Fibroblast of the aortic adventitia (primary cell): ENCODE measurements around the gene FAM151A. TPM values are rescaled to one million over a fixed set of nuclear protein-coding genes. Genes with fewer than 3 reads are reported as not detected.

Experiments used
- DNase-seq: peaks from one replicate; pipeline ENCODE4 v3.0.0-alpha.2; 2010; ENCODE audit warnings: low read depth
- H3K4me3 ChIP-seq: 2 replicates; pipeline ENCODE4 v1.5.1; 2011; ENCODE audit warnings: low read depth, mild to moderate bottlenecking, control low read depth, low read length, moderate library complexity
- CTCF ChIP-seq: IDR thresholded peaks from 2 replicates; pipeline ENCODE4 v1.5.1; 2011; ENCODE audit warnings: mild to moderate bottlenecking, low read length, control low read depth, inconsistent platforms; ENCODE audit not compliant: insufficient read depth
- total RNA-seq: library from RNA; depleted of rRNA; stranded (reverse); fragments of >200 nt; gene quantifications from 2 replicates; pipeline ENCODE4 v1.2.3, GENCODE V29; 2012; ENCODE audit warnings: low replicate concordance

FAM151A gene
- total RNA-seq, 1 donor: not detected

- H3K4me3 ChIP-seq: no peak overlapping the region
- no peak for DNase-seq
- no peak for TF ChIP-seq CTCF
These were observed 39.5 kb downstream of the FAM151A start for GRCh38 chr1:54583871-54584270.

DNA sequence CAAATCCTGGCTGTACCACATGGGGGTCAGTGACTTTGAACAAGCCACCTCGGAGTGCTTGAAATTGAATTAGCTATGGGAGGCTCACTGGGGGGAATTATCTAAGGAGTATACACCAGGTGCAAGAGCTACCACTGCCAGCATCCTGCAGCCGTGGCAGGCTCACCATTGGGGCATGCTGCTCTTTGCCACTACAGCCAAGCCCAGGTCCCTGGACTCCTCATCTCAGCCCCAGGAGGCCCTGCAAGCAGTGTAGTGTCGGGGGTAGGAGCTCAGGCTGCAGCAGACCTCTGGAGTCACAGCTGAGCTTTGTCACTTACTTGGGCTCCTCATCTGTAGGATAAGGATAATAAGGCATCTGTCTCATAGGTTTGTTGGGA is 40.0 kb downstream of the FAM151A start:
- DNase-seq: no peak
- no peak overlapping the region for H3K4me3 ChIP-seq
- TF ChIP-seq CTCF: no peak

GRCh38 chr1:54582566-54583306 is 40.6 kb downstream of the FAM151A start:
- no peak overlapping the region for H3K4me3 ChIP-seq
- TF ChIP-seq CTCF: no peak
- DNase-seq: no peak

DNA sequence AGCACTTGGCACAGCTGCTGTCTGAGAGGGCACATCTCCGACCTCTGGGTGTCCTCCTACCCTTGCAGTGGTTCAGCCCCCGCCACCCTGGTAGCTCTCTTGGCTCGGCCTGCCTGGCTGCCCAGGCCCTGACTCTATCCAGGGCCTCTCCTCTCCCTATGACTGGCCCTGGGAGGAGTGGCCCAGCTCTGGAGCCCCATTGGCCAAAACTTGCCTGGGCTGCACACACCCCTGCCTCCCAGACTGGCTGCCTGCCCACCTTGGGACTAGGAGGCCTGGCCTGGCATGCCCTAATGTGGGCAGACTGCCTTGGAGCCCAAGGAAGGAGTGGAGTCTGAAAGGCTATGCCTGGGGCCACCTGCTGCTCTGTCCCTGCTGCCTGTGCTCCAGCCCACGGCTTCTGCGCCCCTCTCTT is 41.7 kb downstream of the FAM151A start:
- no peak for TF ChIP-seq CTCF
- peak; percentile 90 for DNase-seq
- H3K4me3 ChIP-seq: no peak overlapping the region

DNA sequence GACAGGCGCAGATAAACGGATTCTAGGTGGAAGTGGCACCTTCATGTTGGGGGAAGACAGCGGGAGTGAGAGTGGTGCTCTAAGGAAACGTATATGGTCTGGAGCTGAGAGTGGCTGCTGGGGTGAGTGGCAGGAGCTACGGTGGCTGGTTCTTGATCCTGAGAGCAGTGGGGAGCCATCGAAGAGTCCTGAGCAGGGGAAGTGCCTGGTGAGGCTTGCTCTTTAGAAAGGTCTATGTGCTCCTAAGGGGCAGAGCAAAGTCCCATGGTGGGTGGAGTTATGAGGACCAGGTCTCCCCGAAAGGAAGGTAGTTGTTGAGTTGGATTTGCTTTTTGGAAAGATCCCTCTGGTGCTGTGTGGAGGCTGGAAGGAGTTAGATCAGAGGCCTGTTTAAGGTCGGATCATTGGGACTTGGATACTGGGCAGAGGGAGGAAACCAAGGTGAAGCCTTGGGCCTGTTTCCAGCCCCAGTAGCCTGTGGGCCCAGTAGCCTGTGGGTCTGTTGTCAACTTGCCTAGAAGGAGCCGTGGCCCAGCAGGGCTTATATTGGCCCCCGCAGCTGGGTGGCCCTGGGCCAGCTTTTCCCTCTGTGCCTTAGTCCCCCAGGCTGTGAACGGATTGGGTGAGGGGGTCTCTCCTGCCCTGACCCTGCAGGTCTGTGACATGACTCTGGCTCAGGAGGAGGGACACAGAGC is 42.3 kb downstream of the FAM151A start:
- no peak for TF ChIP-seq CTCF
- H3K4me3 ChIP-seq: no peak overlapping the region
- DNase-seq: no peak

DNA sequence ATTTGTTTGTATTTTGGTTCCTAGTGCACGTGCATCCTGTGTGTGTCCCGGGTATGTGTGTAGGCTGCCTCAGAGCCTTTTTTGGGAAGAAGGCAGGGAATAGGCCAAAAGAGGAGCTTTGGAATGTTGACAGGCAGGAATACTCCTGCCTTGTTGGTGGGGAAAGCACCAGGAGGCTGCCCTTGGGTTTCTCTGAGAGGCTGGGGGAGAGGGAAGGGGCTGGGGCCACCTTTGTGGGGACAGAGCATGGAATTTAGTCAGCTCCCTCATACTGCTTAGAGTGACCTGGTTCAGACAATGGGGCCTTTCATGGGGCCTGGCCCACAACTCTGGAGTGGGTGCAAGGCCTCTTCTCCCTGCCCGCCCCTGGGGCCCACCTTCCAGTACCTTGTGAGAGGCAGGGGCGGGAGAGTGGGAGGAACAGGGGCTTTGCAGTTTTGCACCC is 44.0 kb downstream of the FAM151A start:
- no peak for TF ChIP-seq CTCF
- no peak overlapping the region for H3K4me3 ChIP-seq
- no peak for DNase-seq

DNA sequence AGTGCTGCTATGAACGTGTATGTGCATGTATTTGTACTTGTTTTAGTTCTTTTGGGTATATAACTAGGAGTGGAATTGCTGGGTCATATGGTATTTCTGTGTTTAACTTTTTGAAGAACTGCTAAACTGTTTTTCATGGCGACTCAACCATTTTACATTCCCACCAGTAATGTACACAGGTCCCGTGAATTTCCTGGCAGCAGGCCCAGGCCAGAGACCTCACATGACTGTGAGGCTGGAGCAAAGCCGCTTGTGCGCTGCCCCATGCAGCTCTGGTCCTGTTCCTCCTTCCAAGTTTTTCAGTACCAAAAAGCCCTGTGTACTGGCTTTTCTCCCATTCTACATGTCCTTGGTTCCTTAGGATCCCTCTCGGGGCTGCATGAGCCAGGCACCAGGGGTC is 45.7 kb downstream of the FAM151A start:
- no peak for TF ChIP-seq CTCF
- peak; percentile 38 for DNase-seq
- no peak overlapping the region for H3K4me3 ChIP-seq
